ENCODE results near the gene ZNF638. TPM values are rescaled to one million over a fixed set of nuclear protein-coding genes. Genes with fewer than 3 reads are reported as not detected.
A peak's percentile ranks its signal among the peaks of the same experiment; 100 is the strongest.

ZNF638 gene
- total RNA-seq, 4 donors from 2014 or later, result 202 to 286 (median 252) TPM

DNA sequence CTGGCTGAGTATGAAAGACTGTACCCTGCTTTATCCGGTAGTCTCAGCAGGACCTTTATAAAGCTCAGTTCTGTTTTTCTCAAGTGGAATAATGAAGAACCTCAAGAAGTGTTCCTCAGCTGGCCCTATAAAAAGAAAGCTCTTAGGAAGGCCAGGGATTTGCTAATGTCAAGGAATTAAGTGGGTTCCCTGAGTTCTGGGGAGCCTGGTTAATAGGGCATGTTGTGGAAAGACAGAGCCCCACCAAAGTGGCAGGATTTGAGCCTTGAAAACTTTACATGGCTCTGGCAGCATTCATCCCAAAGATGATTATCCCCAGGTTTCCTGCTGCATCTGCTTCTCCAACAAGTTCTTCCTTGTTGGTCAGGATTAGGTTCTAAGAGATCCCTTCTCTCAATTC lies 114.9 kb downstream of the ZNF638 start:
- DNase-seq (ENCODE audit: low spot score in 2 of 2), result no peak
- Histone ChIP-seq H3K36me3 (peaks cover 0 to 23% (median 0%) of the 10 kb centered on the region in 3 donors), H3K4me1 (no peaks in the 10 kb centered on the region), H3K4me3 (no peak overlapping the region), H3K27ac (no peak overlapping the region), H3K27me3 (no peaks in the 10 kb centered on the region), H3K9me3 (no peaks in the 10 kb centered on the region)
- TF ChIP-seq, protein P1, sequence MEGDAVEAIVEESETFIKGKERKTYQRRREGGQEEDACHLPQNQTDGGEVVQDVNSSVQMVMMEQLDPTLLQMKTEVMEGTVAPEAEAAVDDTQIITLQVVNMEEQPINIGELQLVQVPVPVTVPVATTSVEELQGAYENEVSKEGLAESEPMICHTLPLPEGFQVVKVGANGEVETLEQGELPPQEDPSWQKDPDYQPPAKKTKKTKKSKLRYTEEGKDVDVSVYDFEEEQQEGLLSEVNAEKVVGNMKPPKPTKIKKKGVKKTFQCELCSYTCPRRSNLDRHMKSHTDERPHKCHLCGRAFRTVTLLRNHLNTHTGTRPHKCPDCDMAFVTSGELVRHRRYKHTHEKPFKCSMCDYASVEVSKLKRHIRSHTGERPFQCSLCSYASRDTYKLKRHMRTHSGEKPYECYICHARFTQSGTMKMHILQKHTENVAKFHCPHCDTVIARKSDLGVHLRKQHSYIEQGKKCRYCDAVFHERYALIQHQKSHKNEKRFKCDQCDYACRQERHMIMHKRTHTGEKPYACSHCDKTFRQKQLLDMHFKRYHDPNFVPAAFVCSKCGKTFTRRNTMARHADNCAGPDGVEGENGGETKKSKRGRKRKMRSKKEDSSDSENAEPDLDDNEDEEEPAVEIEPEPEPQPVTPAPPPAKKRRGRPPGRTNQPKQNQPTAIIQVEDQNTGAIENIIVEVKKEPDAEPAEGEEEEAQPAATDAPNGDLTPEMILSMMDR (IDR thresholded peaks at IDR 0.05), result no peak
- TF ChIP-seq EP300 (IDR thresholded peaks at IDR 0.05), result no peak
- no peak for TF ChIP-seq POLR2A (IDR thresholded peaks at IDR 0.05)
- WGBS, 2 donors, result 95 to 96% methylated on average over 1 of the region's 1 CpG

DNA sequence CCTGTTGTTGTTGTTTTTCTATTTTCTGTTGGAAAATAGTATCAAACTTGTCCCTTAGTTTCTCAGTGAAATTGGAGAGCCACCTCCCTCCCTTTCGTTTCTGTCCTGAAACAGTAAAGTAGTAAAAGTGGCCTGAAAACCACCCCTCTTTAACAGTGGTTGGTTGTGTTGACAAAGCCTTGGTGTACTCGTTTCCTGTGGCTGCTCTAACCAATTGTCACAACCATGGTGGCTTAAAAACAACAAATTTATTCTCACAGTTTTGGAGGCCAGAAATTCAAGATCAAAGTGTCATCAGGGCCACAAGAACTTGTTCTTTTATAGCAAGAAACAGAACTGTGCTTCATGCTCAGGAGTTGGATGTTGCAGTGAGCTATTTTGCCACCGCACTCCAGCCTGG lies 117.8 kb downstream of the ZNF638 start:
- peaks cover 0 to 12% of the 10 kb centered on the region in 2 donors for H3K27me3 ChIP-seq
- WGBS, 2 donors, result 54 to 60% methylated on average over 3 of the region's 3 CpGs
- H3K27ac ChIP-seq, result no peak overlapping the region

DNA sequence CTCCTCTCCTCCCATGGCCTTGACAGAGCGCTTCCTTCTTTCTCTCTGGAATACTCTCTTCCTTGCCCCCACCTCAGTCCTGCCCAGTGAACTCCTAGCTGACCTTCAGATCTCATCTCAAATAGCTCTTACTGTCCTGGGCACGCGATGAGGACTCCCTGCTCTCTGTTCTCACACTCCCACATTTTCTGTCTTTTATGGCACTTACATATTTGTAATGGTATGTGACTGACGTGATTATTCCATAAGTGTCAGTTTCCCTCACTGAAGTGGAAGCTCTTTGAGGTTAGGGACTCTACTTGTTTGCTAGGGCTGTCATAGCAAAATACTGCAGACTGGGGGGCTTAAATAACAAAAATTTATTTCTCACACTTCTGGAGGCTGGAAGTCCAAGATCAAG lies 120.1 kb downstream of the ZNF638 start:
- Histone ChIP-seq H3K27me3 (peaks cover 0 to 28% of the 10 kb centered on the region in 2 donors), H3K4me3 (no peak overlapping the region), H3K9me3 (no peaks in the 10 kb centered on the region), H3K36me3 (no peaks in the 10 kb centered on the region), H3K4me1 (peaks cover 0 to 37% (median 17%) of the 10 kb centered on the region in 4 donors), H3K27ac (no peak overlapping the region)
- no peak for DNase-seq (ENCODE audit: low spot score in 2 of 2)
- WGBS, 2 donors, result 86 to 88% methylated on average over 4 of the region's 4 CpGs
- TF ChIP-seq, protein P1 (IDR thresholded peaks at IDR 0.05), result no peak
- no peak for TF ChIP-seq POLR2A (IDR thresholded peaks at IDR 0.05)

More for the DNA sequence above, 117.8 kb downstream of the ZNF638 start:
- peaks cover 0 to 19% (median 14%) of the 10 kb centered on the region in 4 donors for H3K4me1 ChIP-seq
- H3K36me3 ChIP-seq, result peaks cover 0 to 2% (median 0%) of the 10 kb centered on the region in 3 donors
- no peaks in the 10 kb centered on the region for H3K9me3 ChIP-seq
- DNase-seq (ENCODE audit: low spot score in 2 of 2), result no peak
- no peak for TF ChIP-seq EP300 (IDR thresholded peaks at IDR 0.05)
- no peak for TF ChIP-seq POLR2A (IDR thresholded peaks at IDR 0.05)
- TF ChIP-seq, protein P1 (IDR thresholded peaks at IDR 0.05), result no peak
- no peak overlapping the region for H3K4me3 ChIP-seq

DNA sequence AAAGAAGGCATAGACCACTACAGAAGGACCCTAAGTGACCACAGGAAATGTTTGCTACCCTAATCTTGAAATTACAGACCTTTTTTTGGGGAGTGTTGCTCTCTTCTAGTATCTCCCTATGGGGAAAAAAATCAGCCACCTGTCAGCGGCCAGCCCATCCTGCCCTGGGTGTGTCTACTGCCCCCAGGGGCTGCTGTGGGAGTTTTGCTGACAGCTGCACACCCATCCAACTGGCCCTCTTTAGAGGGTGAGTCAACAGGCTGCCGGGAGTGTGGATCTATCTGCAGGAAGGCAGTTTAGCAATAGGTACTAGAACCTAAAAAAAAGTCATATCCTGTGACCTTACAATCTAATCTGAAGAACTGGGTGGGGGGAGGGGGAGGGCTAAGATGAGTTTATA lies 121.0 kb downstream of the ZNF638 start:
- no peak overlapping the region for H3K4me3 ChIP-seq
- 15 to 41% methylated on average over 2 of the region's 2 CpGs for WGBS, 2 donors
- peaks cover 0 to 37% (median 17%) of the 10 kb centered on the region in 4 donors for H3K4me1 ChIP-seq
- no peaks in the 10 kb centered on the region for H3K36me3 ChIP-seq
- peaks cover 0 to 28% of the 10 kb centered on the region in 2 donors for H3K27me3 ChIP-seq
- H3K27ac ChIP-seq, result no peak overlapping the region
- no peak for DNase-seq (ENCODE audit: low spot score in 2 of 2)
- H3K9me3 ChIP-seq, result no peaks in the 10 kb centered on the region
- TF ChIP-seq, protein P1 (IDR thresholded peaks at IDR 0.05), result no peak
- TF ChIP-seq POLR2A (IDR thresholded peaks at IDR 0.05), result no peak
- TF ChIP-seq EP300 (IDR thresholded peaks at IDR 0.05), result no peak

GRCh38 chr2:71453404-71454220 lies 122.0 kb downstream of the ZNF638 start, which contains the start of gene DYSF:
Gene DYSF (plus strand): TSS chr2:71453561.
- H3K27me3 ChIP-seq, result peaks cover 0 to 28% of the 10 kb centered on the region in 2 donors
- TF ChIP-seq POLR2A (IDR thresholded peaks at IDR 0.05) (no peak), EP300 (IDR thresholded peaks at IDR 0.05) (no peak)
- TF ChIP-seq, protein P1 (IDR thresholded peaks at IDR 0.05), result no peak
- no peaks in the 10 kb centered on the region for H3K9me3 ChIP-seq
- H3K27ac ChIP-seq, result peak within 1 kb of the TSS in 1 of 4 donors; percentile 12
- no peak for DNase-seq (ENCODE audit: low spot score in 2 of 2)
- no peaks in the 10 kb centered on the region for H3K36me3 ChIP-seq
- H3K4me3 ChIP-seq, result peak within 1 kb of the TSS; percentile 22 to 52 (median 43)
- WGBS, 2 donors, result 2 to 3% methylated on average over 13 to 41 of the region's 66 CpGs
- peaks cover 0 to 40% (median 17%) of the 10 kb centered on the region in 4 donors for H3K4me1 ChIP-seq
